GM23248 (cell line): ENCODE data around the gene JSRP1. TPM values are rescaled to one million over a fixed set of nuclear protein-coding genes. Genes with fewer than 3 reads are reported as not detected.

ENCODE experiments used
- DNase-seq: peaks from one replicate; pipeline ENCODE4 v3.0.0-alpha.2; 2015
- H2AFZ ChIP-seq: fragments of 200-600 bp; sonication (generic); 2 replicates; pipeline ENCODE4 v1.6.1; 2016; ENCODE audit warnings: antibody characterized with exemption
- H3F3A ChIP-seq: fragments of 200-600 bp; sonication (generic); 2 replicates; pipeline ENCODE4 v1.6.1; 2016; ENCODE audit warnings: mild to moderate bottlenecking, antibody characterized with exemption, mixed run types; ENCODE audit not compliant: insufficient read depth
- H3K27ac ChIP-seq: fragments of 200-600 bp; sonication (generic); 2 replicates; pipeline ENCODE4 v1.5.1; 2016; ENCODE audit warnings: mild to moderate bottlenecking
- H3K27me3 ChIP-seq: fragments of 200-600 bp; sonication (generic); replicated peaks from 2 replicates; pipeline ENCODE4 v1.6.1; 2016; ENCODE audit warnings: mild to moderate bottlenecking; ENCODE audit not compliant: insufficient read depth
- H3K36me3 ChIP-seq: fragments of 200-600 bp; sonication (generic); 2 replicates; pipeline ENCODE4 v1.6.1; 2016; ENCODE audit warnings: low read depth, mild to moderate bottlenecking
- H3K4me1 ChIP-seq: fragments of 200-600 bp; sonication (generic); 2 replicates; pipeline ENCODE4 v1.6.1; 2016; ENCODE audit warnings: mild to moderate bottlenecking; ENCODE audit not compliant: insufficient read depth
- H3K4me2 ChIP-seq: fragments of 200-600 bp; sonication (generic); one replicate; pipeline ENCODE4 v1.6.1; 2016; ENCODE audit warnings: mild to moderate bottlenecking; ENCODE audit not compliant: unreplicated experiment
- H3K4me3 ChIP-seq: fragments of 200-600 bp; sonication (generic); 2 replicates; pipeline ENCODE4 v1.5.1; 2016; ENCODE audit warnings: mild to moderate bottlenecking
- H3K79me2 ChIP-seq: fragments of 200-600 bp; sonication (generic); 2 replicates; pipeline ENCODE4 v1.6.1; 2016; ENCODE audit warnings: mild to moderate bottlenecking; ENCODE audit not compliant: insufficient read depth
- H3K9ac ChIP-seq: fragments of 200-600 bp; sonication (generic); 2 replicates; pipeline ENCODE4 v1.6.1; 2016; ENCODE audit warnings: mild to moderate bottlenecking
- H3K9me2 ChIP-seq: fragments of 200-600 bp; sonication (generic); 2 replicates; pipeline ENCODE4 v1.6.1; 2016; ENCODE audit warnings: mixed run types, mild to moderate bottlenecking, moderate library complexity; ENCODE audit not compliant: insufficient read depth
- H3K9me3 ChIP-seq: fragments of 200-600 bp; sonication (generic); one replicate; pipeline ENCODE4 v1.6.1; 2017; ENCODE audit warnings: low read depth
- H4K20me1 ChIP-seq: fragments of 200-600 bp; sonication (generic); 2 replicates; pipeline ENCODE4 v1.6.0; 2016; ENCODE audit not compliant: insufficient read depth
- EZH2 ChIP-seq: fragments of 200-600 bp; sonication (generic); IDR thresholded peaks from 2 replicates; pipeline ENCODE4 v1.6.1; 2018; ENCODE audit warnings: antibody characterized with exemption, mild to moderate bottlenecking; ENCODE audit not compliant: insufficient read depth, poor library complexity, severe bottlenecking
- EZH2phosphoT487 ChIP-seq: fragments of 200-600 bp; sonication (generic); IDR thresholded peaks from 2 replicates; pipeline ENCODE4 v1.6.1; 2018; ENCODE audit warnings: antibody characterized with exemption, moderate library complexity, mild to moderate bottlenecking, low read depth; ENCODE audit not compliant: insufficient read depth
- WGBS, 2 experiments: methylation state at CpG; one replicate each; pipeline ENCODE4 v1.1.6; 2015 to 2017; ENCODE audit warnings: low lambda C conversion rate in 2 of 2, low coverage in 1 of 2; ENCODE audit errors: missing lambda C conversion rate in 2 of 2; 5-methylcytosine and 5-hydroxymethylcytosine counted together
- in situ Hi-C: fragments of 300-500 bp; cut with MboI; formaldehyde crosslinking; loops from 2 replicates; pipeline ENCODE4 v1.15.0; 2020
- polyA plus RNA-seq: library from polyadenylated mRNA; unstranded; fragments of >200 nt; fragmentation: Nextera tagmentation; extraction: Ambion mirVana; gene quantifications from 2 replicates; pipeline ENCODE4 v1.2.1, GENCODE V29; 2016
- total RNA-seq: library from RNA; depleted of rRNA; stranded (reverse); fragments of >200 nt; shearing (Covaris generic); gene quantifications from 2 replicates; pipeline ENCODE4 v1.2.3, GENCODE V29; 2014

Gene JSRP1
- total and polyA plus RNA-seq, 2 experiments from 2014 or later, result not detected

DNA sequence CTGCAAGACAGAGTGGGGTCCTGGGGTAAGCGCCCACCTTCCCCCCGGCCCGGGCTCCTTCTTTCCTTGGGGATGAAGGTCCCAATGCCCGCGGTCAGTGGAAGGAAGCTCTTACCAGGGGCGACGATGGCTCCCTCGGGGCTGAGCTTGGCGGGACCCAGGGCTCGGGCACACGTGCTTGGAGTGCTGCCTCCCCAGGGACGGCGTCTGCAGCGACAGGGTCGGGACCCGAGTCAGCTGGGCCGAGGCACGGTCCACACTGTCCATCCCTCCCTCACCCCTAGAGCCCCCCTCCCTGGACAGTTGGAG lies 3.5 kb downstream of the JSRP1 start:
- H3K4me2 ChIP-seq, result no peak overlapping the region
- H3K27me3 ChIP-seq, result peaks cover 26% of the 10 kb centered on the region
- DNase-seq, result no peak
- 6 to 11% methylated on average over 18 of the region's 18 CpGs for WGBS, 2 experiments
- no peaks in the 10 kb centered on the region for H3K9me2 ChIP-seq
- TF ChIP-seq EZH2phosphoT487 (0 out of 2 replicates have a peak, but pooled peaks have one; percentile 6), EZH2 (peak; percentile 36)
- H3F3A ChIP-seq, result no peaks in the 10 kb centered on the region
- no peaks in the 10 kb centered on the region for H3K36me3 ChIP-seq
- H3K79me2 ChIP-seq, result no peaks in the 10 kb centered on the region
- H4K20me1 ChIP-seq, result no peaks in the 10 kb centered on the region
- H3K9me3 ChIP-seq, result no peaks in the 10 kb centered on the region
- H3K4me3 ChIP-seq, result no peak overlapping the region
- H2AFZ ChIP-seq, result no peak overlapping the region
- in situ Hi-C loops, result no loop called here
- no peak overlapping the region for H3K9ac ChIP-seq
- H3K4me1 ChIP-seq, result no peaks in the 10 kb centered on the region
- no peak overlapping the region for H3K27ac ChIP-seq

- WGBS, 2 experiments, result 7 to 9% methylated on average over 63 to 73 of the region's 74 CpGs
- Histone ChIP-seq H3K4me3 (no peak overlapping the region), H2AFZ (no peak overlapping the region), H3F3A (no peaks in the 10 kb centered on the region), H3K36me3 (0 out of 2 replicates have a peak, but pooled peaks cover under 1% of the 10 kb centered on the region), H3K4me1 (no peaks in the 10 kb centered on the region), H3K9ac (no peak overlapping the region), H3K4me2 (no peak overlapping the region), H4K20me1 (no peaks in the 10 kb centered on the region), H3K9me2 (no peaks in the 10 kb centered on the region), H3K27me3 (peaks cover 26% of the 10 kb centered on the region), H3K27ac (no peak overlapping the region), H3K9me3 (no peaks in the 10 kb centered on the region), H3K79me2 (no peaks in the 10 kb centered on the region)
- TF ChIP-seq EZH2 (peak; percentile 38), EZH2phosphoT487 (0 out of 2 replicates have a peak, but pooled peaks have one; percentile 23)
- no peak for DNase-seq
- in situ Hi-C loops, result no loop called here
Measured at GRCh38 chr19:2252055-2252796, 4.0 kb downstream of the JSRP1 start.

DNA sequence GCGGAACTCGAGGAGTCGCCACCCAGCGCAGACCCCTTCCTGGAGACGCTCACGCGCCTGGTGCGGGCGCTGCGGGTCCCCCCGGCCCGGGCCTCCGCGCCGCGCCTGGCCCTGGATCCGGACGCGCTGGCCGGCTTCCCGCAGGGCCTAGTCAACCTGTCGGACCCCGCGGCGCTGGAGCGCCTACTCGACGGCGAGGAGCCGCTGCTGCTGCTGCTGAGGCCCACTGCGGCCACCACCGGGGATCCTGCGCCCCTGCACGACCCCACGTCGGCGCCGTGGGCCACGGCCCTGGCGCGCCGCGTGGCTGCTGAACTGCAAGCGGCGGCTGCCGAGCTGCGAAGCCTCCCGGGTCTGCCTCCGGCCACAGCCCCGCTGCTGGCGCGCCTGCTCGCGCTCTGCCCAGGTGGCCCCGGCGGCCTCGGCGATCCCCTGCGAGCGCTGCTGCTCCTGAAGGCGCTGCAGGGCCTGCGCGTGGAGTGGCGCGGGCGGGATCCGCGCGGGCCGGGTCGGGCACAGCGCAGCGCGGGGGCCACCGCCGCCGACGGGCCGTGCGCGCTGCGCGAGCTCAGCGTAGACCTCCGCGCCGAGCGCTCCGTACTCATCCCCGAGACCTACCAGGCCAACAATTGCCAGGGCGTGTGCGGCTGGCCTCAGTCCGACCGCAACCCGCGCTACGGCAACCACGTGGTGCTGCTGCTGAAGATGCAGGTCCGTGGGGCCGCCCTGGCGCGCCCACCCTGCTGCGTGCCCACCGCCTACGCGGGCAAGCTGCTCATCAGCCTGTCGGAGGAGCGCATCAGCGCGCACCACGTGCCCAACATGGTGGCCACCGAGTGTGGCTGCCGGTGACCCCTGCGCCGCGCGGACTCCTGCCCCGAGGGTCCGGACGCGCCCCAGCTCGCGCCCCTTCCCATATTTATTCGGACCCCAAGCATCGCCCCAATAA lies 4.8 kb downstream of the JSRP1 start:
- WGBS, 2 experiments, result 5% methylated on average over 89 to 105 of the region's 125 CpGs
- Histone ChIP-seq H3K36me3 (0 out of 2 replicates have a peak, but pooled peaks cover 6% of the 10 kb centered on the region), H3K4me3 (no peak overlapping the region), H3K9me2 (no peaks in the 10 kb centered on the region), H3K4me1 (no peaks in the 10 kb centered on the region), H3K4me2 (no peak overlapping the region), H3K27ac (no peak overlapping the region), H3F3A (no peaks in the 10 kb centered on the region), H3K9ac (no peak overlapping the region), H3K27me3 (peaks cover 26% of the 10 kb centered on the region), H2AFZ (no peak overlapping the region), H3K79me2 (0 out of 2 replicates have a peak, but pooled peaks cover under 1% of the 10 kb centered on the region), H3K9me3 (no peaks in the 10 kb centered on the region), H4K20me1 (no peaks in the 10 kb centered on the region)
- DNase-seq, result peak; percentile 52
- in situ Hi-C loops, result no loop called here
- TF ChIP-seq EZH2, result no peak
- no peak for TF ChIP-seq EZH2phosphoT487

- Histone ChIP-seq H3K36me3 (peaks cover 9% of the 10 kb centered on the region; the same call in 1 of the 2 replicates), H4K20me1 (no peaks in the 10 kb centered on the region), H3F3A (no peaks in the 10 kb centered on the region), H3K79me2 (peaks cover 7% of the 10 kb centered on the region; the same call in 1 of the 2 replicates), H3K4me2 (no peak overlapping the region), H3K4me1 (no peaks in the 10 kb centered on the region), H3K27me3 (peaks cover 26% of the 10 kb centered on the region), H2AFZ (no peak overlapping the region), H3K9me3 (no peaks in the 10 kb centered on the region), H3K9me2 (no peaks in the 10 kb centered on the region), H3K4me3 (no peak overlapping the region), H3K27ac (no peak overlapping the region), H3K9ac (no peak overlapping the region)
- no peak for DNase-seq
- in situ Hi-C loops, result no loop called here
- WGBS, 2 experiments, result 11 to 27% methylated on average over 3 to 39 of the region's 40 CpGs
- no peak for TF ChIP-seq EZH2
- TF ChIP-seq EZH2phosphoT487, result no peak
Measured at GRCh38 chr19:2250766-2251105, 5.5 kb downstream of the JSRP1 start.
